HEK293 (cell line): ENCODE data around the gene GID4.

Experiments
- BCL11A ChIP-seq: fragments of 450-650 bp; formaldehyde crosslinking; IDR thresholded peaks from 2 replicates; pipeline ENCODE4 v1.5.1; 2016; ENCODE audit warnings: low read depth, missing biosample characterization, missing genetic modification characterization
- CTCF ChIP-seq: fragments of 450-650 bp; formaldehyde crosslinking; IDR thresholded peaks from 2 replicates; pipeline ENCODE4 v1.5.1; 2016; ENCODE audit warnings: missing biosample characterization, missing genetic modification characterization
- HIC1 ChIP-seq: fragments of 450-650 bp; formaldehyde crosslinking; IDR thresholded peaks from 2 replicates; pipeline ENCODE4 v1.5.1; 2016; ENCODE audit warnings: missing biosample characterization, missing genetic modification characterization
- ZNF677 ChIP-seq: fragments of 450-650 bp; IDR thresholded peaks from 2 replicates; pipeline ENCODE4 v1.5.0; 2018; ENCODE audit warnings: missing biosample characterization, mild to moderate bottlenecking, missing genetic modification characterization, moderate library complexity
- ZNF776 ChIP-seq: fragments of 450-650 bp; formaldehyde crosslinking; IDR thresholded peaks from 2 replicates; pipeline ENCODE4 v1.5.0; 2017; ENCODE audit warnings: missing biosample characterization, missing genetic modification characterization, borderline replicate concordance

GRCh38 chr17:18059283-18059682 is 20.1 kb downstream of the GID4 start:
- no peak for TF ChIP-seq HIC1 (tag by site-specific recombination)
- TF ChIP-seq CTCF (tag by site-specific recombination), result no peak
- TF ChIP-seq ZNF677 (tag by site-specific recombination), result no peak
- no peak for TF ChIP-seq BCL11A (tag by site-specific recombination)
- no peak for TF ChIP-seq ZNF776 (tag by site-specific recombination)
